HG03175 (cell line): ENCODE measurements around the gene TNPO3.

Source experiments
- ATAC-seq: cut with Tn5 transposase; IDR thresholded peaks from one replicate; pipeline ENCODE4 v1.9.1; 2021; ENCODE audit warnings: mild to moderate bottlenecking, moderate library complexity; ENCODE audit not compliant: unreplicated experiment

TNPO3 gene

DNA sequence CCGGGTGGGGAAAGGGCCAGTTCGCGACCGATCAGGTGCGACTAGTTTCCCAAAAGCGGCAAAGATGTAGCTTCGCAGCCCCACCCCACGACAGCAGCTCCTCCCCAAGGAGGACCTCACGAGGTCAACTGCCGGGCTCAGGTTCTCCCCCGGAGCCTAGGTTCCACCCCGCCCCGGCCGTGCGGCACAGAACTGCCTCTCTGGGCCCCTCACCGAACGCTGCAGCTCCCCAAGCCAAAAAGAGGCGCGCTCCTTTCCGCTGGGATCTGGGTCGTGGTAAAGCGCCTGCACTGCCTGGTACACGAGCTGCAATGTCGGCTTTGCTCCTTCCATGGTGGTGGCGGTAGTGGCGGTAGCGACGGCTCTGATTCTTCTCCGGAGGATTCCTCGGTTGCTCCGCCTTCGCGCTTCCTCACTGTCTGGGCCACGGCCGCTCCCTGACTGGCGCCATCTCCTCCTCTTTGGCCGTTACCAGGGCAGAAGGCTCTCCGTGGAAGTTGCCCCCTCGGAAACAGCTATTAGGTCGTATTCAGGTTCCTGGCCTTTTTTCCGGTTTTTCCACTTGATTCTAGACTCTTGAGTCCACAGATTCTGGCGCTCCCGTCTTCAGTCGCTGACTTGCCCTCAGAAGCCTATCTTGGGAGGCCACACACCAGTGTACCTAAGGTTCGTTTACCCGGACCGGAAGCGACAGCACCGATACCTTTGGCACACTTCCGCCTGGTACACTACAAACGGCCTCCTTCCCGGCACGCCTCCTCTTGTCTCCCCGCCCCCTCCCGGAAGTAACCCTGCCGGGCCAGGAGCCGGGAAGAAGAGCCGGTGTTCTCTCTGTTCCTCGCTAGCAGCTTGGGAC, at the start of gene TNPO3:
TNPO3 (minus strand) TSS at position 674 of the 856 bp plus-strand sequence; CDS start at position 333, 341 bp downstream.
- ATAC-seq: peak; percentile 86

DNA sequence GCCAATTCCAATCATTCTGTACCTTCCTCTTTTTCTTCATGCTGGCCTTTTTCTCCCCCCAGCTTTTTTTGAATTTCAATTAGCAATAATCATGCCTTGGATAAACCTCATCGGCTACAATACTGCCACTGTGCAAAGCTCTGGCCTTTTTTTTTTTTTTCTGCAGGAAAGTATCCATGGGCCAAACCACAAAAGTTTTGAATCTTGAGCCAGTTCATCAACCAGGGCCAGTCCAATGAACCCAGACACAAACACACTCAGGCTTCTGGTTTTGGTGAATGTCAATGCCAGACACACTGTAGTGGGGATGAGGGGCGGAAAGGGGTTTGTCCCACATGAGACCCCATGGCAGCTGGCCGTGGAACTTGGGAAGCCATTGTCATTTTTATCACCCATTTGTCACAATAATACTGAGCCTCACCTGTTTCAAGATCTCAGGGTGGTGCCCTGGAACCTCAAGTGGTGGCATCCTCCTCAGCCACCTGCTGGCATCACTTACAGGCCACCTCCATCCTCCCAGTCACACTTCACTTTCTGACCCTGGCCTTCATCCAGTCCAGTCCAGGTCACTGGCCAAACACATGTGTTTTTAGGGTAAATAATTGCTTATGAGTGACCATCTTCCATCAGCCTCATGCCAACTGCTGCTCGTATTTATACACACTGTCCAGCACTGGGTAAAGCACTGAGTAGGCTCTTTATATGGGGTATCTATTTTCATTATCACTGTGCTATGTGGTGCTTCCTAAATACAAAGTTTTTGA, 48.8 kb upstream of the TNPO3 start:
- ATAC-seq: no peak

- ATAC-seq: no peak
Measured at GRCh38 chr7:129101746-129102145, 46.8 kb upstream of the TNPO3 start.

- ATAC-seq: no peak
Measured at GRCh38 chr7:129100827-129101166, 45.9 kb upstream of the TNPO3 start.

DNA sequence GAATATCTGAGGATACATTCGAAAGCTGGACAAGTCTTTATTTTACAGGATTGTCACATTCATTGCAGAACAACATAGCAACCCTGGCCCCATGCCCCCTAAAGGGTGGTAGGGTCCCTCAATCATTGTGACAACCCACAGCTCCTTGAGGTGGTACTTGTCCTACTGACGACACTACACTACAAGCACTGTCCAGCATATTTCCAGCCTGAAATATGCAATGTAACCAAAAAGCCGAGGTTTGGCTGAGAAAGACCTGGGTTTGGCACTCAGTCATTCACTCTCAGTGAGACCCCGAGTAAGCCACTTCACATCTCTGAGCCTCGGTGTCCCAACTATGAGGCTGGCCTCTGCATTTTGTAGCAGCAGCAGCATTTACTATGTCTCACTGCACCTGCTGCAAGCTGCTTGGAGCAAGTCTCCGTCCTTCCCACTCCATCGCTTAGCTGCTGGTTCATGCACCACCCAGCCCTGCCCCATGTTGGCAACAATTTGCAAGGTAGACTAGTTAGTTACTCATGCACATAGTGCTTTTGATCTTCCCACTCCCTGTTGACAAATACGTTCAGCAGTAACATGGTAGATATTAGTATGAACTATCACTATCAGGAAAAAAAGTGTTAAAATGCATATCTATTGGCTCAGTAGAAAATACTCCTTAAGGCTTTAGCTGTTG, 43.6 kb upstream of the TNPO3 start:
- ATAC-seq: no peak

DNA sequence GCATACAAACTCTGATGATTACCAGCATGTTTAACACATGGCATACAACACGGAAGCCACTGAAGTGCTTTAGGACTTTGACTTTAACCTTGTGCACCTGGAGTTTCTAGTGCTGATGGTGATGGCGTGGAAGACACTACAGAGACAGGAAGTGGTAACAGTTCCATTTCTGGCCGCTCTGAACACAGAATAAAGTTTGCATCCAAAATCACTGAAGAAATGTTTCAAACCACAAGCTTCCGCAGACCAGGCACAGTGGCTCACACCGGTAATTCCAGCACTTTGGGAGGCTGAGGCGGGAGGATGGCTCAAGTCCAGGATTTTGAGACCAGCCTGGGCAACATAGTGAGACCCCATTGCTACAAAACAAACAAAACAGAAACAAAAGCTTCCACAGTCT, 40.3 kb upstream of the TNPO3 start:
- peak; percentile 79 for ATAC-seq

- no peak for ATAC-seq
Measured at GRCh38 chr7:129094501-129094900, 39.6 kb upstream of the TNPO3 start.

DNA sequence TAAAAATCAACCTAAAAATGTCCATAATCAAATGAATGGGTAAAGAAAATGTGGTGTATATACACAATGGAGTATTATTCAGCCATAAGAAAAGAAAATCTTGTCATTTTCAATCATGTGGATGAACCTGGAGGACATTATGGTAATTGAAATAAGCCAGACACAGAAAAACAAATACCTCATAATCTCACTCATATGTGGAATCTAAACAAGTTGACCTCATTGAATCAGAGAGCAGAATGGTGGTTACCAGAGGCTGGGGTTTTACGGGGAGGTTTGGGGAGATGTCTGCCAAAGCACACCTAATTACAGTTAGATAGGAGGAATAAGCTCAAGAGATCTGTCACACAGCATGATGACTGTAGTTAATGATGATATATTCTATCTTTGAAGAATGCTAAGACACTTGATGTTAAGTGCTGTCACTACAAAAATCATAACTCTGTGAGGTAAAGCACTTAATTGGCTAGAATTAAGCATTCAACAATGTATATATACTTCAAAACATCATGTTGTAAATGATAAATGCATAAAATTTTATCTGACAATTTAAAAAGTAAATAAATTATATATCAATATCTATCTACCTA, 39.1 kb upstream of the TNPO3 start:
- ATAC-seq: no peak

- peak; percentile 58 for ATAC-seq
Measured at GRCh38 chr7:129091484-129092002, 36.6 kb upstream of the TNPO3 start.

GRCh38 chr7:129090300-129090907, 35.5 kb upstream of the TNPO3 start:
- ATAC-seq: no peak

DNA sequence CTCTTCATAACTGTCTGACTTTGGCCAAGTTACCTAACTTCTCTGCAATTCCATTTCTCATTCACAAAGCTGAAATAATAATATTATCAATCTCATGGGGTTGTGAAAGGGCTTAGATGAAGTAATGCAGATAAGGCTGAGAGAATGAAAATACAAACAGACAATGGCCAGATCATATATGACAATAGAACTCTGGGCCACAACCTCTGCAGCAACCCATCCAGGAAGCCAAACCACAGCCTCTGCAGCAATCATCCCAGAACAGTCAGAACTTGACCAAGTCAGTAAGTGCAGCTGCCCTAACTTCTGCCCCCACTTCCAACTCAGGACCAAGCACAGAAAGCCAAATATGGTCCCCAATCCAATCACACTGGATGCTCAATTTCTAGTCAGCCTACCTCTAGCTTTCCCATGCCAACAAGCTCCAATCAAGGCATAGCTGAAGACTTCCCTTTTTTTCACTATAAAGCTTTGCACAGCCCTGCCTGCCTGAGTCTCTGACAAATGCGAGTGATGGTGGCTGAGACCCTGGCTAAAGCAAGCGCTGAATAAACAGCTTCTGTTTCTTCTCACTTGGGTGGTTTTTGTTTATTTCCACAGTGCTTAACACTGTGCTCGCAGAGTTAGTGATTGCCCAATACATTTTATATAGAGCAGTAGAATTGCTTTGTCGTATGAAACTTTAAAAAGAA, 34.8 kb upstream of the TNPO3 start:
- ATAC-seq: peak; percentile 73

- ATAC-seq: no peak
Measured at GRCh38 chr7:129084801-129085551, 30.1 kb upstream of the TNPO3 start.

- ATAC-seq: no peak
Measured at GRCh38 chr7:129083525-129083924, 28.6 kb upstream of the TNPO3 start.

DNA sequence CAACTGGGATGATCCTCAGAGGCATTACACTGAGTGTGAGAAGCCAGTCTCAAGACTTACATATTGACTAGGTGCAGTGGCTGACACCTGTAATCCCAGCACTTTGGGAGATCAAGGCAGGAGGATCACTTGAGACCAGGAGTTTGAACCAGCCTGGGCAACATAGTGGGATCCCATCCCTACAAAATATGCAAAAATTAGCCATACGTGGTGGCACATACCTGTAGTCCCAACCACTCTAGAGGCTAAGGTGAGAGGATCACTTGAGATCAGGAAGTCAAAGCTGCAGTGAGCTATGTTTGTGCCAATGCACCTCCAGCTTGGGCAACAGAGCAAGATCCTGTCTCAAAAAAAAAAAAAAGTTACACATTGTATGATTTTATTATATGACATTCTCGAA, 23.5 kb upstream of the TNPO3 start:
- no peak for ATAC-seq

DNA sequence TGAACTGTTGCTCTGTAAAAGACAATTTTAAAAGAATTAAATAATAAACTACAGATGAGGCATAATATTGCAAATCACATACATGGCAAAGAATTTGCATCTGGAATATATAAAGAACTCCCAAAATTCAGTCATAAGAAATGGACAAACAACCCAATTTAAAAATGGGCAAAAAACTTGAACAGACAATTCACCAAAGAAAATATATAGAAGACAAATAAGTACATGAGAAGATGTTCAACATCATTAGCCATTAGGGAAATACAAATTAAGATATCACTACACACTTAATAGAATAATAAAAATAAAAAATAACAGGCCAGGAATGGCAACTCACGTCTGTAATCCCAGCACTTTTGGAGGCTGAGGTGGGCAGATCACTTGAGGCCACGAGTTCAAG, 22.0 kb upstream of the TNPO3 start:
- no peak for ATAC-seq

DNA sequence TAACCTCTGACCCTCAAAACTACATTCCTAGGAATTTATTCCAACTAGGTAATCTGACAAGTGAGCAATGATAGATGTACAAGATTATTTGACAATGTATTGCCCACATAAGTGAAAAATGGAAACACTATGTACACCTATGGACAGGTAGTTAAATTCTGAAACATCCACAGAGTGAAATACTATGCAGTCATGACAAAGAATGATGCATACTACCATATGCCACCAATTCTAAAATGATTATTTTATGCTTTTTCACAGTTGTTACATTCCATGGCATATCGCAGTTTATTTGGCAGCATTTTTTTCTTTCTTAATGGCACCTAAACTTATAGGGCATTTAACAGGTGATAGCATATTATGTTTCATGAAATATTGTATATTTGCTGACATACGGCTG, 20.1 kb upstream of the TNPO3 start:
- ATAC-seq: no peak

- no peak for ATAC-seq
Measured at GRCh38 chr7:129074361-129074871, 19.5 kb upstream of the TNPO3 start.

DNA sequence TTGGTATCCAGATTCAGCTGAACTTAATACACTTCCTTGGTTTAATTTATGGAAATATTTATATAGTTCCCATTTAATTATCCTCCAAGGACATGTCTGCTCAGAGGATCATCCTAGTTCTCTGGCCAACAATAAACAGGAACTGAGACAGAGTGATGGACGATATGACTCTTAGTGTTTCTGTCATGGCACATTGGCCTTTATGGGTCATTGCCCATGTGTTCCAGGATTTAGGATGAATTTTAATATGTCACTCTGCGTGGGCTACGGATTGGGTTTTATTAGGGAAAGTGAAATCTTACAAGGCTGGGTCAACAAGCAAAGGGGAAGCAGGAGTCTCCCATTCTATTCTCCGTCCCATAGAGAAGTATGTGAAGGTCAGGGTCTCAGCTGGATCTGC, 18.8 kb upstream of the TNPO3 start:
- ATAC-seq: no peak

DNA sequence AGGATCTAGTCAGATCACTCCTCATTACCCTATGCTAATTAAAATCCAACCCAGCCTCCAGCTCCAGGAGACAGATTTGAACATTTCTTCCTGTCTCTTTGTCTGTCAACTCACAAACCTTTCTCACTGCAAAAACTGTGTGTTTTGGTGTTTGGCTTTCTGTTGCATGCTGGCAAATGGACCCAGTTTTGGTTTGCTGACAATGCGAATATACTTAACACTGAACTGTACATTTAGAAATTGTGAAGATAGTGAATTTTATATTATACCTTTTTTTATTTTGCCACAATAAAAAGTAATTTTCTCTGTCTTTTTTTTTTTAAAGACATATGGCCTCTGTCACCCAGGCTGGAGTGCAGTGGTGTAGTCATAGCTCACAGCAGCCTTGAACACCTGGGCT, 18.3 kb upstream of the TNPO3 start:
- no peak for ATAC-seq
